ENCODE results near the gene EMP2.

DNA sequence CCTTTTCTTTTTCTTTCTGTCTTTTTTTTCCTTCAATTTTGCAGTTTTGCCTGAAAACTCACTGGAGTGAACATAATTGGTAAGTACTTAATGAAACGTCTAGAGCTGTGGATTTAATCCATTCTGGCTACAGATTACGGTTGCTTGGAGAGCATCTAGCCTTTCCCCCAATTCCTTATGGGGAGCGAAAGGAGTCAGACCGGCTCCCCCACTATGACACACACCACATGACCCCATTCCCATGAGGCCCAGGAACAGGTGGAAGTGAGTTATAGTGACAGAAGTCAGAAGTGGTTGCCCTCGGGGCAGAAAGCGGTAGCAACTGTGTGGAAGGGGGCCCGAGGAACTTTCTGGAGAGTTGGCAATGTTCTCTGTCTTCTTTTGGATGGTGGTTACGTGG lies 41.2 kb downstream of the EMP2 start:
- TF ChIP-seq CTCF (IDR thresholded peaks at IDR 0.05; ENCODE audit: insufficient read depth, low read length, poor library complexity, severe bottlenecking) (no peak), EZH2phosphoT487 (conservative IDR thresholded peaks at IDR 0.05; ENCODE audit: low read length) (no peak)

All from SU-DHL-6 (cell line).